Hepatocyte (in vitro differentiated cells): ENCODE data around the gene CDCA7. TPM values are rescaled to one million over a fixed set of nuclear protein-coding genes. Genes with fewer than 3 reads are reported as not detected.
"Not testable (repeated sequence)": the region's sequence is repeated elsewhere in the genome, so short reads cannot be mapped to it uniquely, and the experiment has no call there.

Source experiments
- DNase-seq: peaks from one replicate; pipeline ENCODE4 v3.0.0-alpha.2; 2016; ENCODE audit warnings: low spot score
- H2AFZ ChIP-seq: fragments of 200-600 bp; sonication (generic); 2 replicates; pipeline ENCODE4 v1.6.0; 2016; ENCODE audit warnings: antibody characterized with exemption, mild to moderate bottlenecking
- H3K27ac ChIP-seq: fragments of 200-600 bp; sonication (generic); 2 replicates; pipeline ENCODE4 v1.5.1; 2016; ENCODE audit warnings: mild to moderate bottlenecking
- H3K27me3 ChIP-seq: fragments of 200-600 bp; sonication (generic); 2 replicates; pipeline ENCODE4 v1.6.1; 2016
- H3K36me3 ChIP-seq: fragments of 200-600 bp; sonication (generic); replicated peaks from 2 replicates; pipeline ENCODE4 v1.5.1; 2016; ENCODE audit warnings: low read depth; ENCODE audit not compliant: insufficient read depth
- H3K4me1 ChIP-seq: fragments of 200-600 bp; sonication (generic); 2 replicates; pipeline ENCODE4 v1.5.1; 2016; ENCODE audit warnings: mild to moderate bottlenecking, moderate library complexity; ENCODE audit not compliant: insufficient read depth
- H3K4me2 ChIP-seq: fragments of 200-600 bp; sonication (generic); 2 replicates; pipeline ENCODE4 v1.6.0; 2016
- H3K4me3 ChIP-seq: fragments of 200-600 bp; sonication (generic); 2 replicates; pipeline ENCODE4 v1.5.1; 2016; ENCODE audit warnings: mild to moderate bottlenecking
- H3K79me2 ChIP-seq: fragments of 200-600 bp; sonication (generic); 2 replicates; pipeline ENCODE4 v1.6.0; 2017; ENCODE audit warnings: mild to moderate bottlenecking
- H3K9me2 ChIP-seq: fragments of 200-600 bp; sonication (generic); replicated peaks from 2 replicates; pipeline ENCODE4 v1.6.0; 2017; ENCODE audit warnings: mild to moderate bottlenecking; ENCODE audit not compliant: insufficient read depth
- H3K9me3 ChIP-seq: fragments of 200-600 bp; sonication (generic); 2 replicates; pipeline ENCODE4 v1.5.1; 2016; ENCODE audit warnings: low read depth, mild to moderate bottlenecking
- H4K20me1 ChIP-seq: fragments of 200-600 bp; sonication (generic); 2 replicates; pipeline ENCODE4 v1.6.0; 2016; ENCODE audit warnings: mild to moderate bottlenecking; ENCODE audit not compliant: insufficient read depth, poor library complexity, severe bottlenecking
- EZH2 ChIP-seq: fragments of 200-600 bp; sonication (generic); IDR thresholded peaks from 2 replicates; pipeline ENCODE4 v1.6.1; 2016; ENCODE audit warnings: antibody characterized with exemption, mild to moderate bottlenecking, borderline replicate concordance
- EZH2phosphoT487 ChIP-seq: fragments of 200-600 bp; sonication (generic); IDR thresholded peaks from one replicate; pipeline ENCODE4 v1.6.1; 2018; ENCODE audit warnings: antibody characterized with exemption, mild to moderate bottlenecking, low read depth, moderate library complexity; ENCODE audit not compliant: unreplicated experiment, severe bottlenecking
- WGBS: methylation state at CpG from one replicate; pipeline ENCODE4 v1.1.6; 2016; ENCODE audit warnings: low lambda C conversion rate; ENCODE audit errors: missing lambda C conversion rate; 5-methylcytosine and 5-hydroxymethylcytosine counted together
- polyA plus RNA-seq: library from polyadenylated mRNA; unstranded; fragments of >200 nt; fragmentation: Nextera tagmentation; extraction: Ambion mirVana; gene quantifications from 2 replicates; pipeline ENCODE4 v1.2.1, GENCODE V29; 2016
- total RNA-seq: library from RNA; depleted of rRNA; stranded (reverse); fragments of >200 nt; gene quantifications from 2 replicates; pipeline ENCODE4 v1.2.3, GENCODE V29; 2014
- TF ChIP-seq, protein P1 (sequence below): fragments of 200-600 bp; sonication (generic); IDR thresholded peaks from 2 replicates; pipeline ENCODE4 v1.5.1; 2016; ENCODE audit warnings: antibody characterized with exemption, mild to moderate bottlenecking; ENCODE audit not compliant: poor library complexity

CDCA7 gene
- total and polyA plus RNA-seq, 2 experiments from 2014 or later = 4.9 to 8.7 TPM

DNA sequence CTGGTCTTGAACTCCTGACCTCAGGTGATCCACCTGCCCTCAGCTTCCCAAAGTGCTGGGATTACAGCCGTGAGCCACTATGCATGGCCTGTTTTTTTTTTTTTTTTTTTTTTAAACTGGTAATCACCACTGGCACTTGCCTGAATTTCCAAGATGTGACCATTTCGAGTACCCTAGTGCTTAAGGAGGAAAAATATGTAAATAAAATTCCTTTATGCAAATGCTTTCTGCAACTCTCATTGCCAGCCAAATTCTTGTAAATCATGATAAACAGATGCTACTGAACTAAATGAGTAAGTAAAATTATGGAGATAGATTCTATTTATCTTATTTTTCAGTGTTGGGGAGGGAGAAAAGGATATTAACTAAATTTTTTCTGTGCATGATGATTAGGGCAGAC, 18.6 kb downstream of the CDCA7 start:
- TF ChIP-seq, protein P1, sequence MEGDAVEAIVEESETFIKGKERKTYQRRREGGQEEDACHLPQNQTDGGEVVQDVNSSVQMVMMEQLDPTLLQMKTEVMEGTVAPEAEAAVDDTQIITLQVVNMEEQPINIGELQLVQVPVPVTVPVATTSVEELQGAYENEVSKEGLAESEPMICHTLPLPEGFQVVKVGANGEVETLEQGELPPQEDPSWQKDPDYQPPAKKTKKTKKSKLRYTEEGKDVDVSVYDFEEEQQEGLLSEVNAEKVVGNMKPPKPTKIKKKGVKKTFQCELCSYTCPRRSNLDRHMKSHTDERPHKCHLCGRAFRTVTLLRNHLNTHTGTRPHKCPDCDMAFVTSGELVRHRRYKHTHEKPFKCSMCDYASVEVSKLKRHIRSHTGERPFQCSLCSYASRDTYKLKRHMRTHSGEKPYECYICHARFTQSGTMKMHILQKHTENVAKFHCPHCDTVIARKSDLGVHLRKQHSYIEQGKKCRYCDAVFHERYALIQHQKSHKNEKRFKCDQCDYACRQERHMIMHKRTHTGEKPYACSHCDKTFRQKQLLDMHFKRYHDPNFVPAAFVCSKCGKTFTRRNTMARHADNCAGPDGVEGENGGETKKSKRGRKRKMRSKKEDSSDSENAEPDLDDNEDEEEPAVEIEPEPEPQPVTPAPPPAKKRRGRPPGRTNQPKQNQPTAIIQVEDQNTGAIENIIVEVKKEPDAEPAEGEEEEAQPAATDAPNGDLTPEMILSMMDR = no peak
- TF ChIP-seq EZH2 (no peak), EZH2phosphoT487 (no peak)
- Histone ChIP-seq H3K4me2 (no peak overlapping the region), H3K79me2 (no peaks in the 10 kb centered on the region), H3K9me3 (no peaks in the 10 kb centered on the region), H3K27ac (no peak overlapping the region), H4K20me1 (no peaks in the 10 kb centered on the region), H3K4me3 (no peak overlapping the region), H3K4me1 (no peaks in the 10 kb centered on the region), H3K9me2 (no peaks in the 10 kb centered on the region), H2AFZ (no peak overlapping the region), H3K27me3 (no peaks in the 10 kb centered on the region), H3K36me3 (no peaks in the 10 kb centered on the region)
- 100% methylated on average over 2 of the region's 2 CpGs for WGBS
- DNase-seq = no peak

GRCh38 chr2:173374634-173375033, 20.0 kb downstream of the CDCA7 start:
- WGBS = 96% methylated on average over 3 of the region's 3 CpGs
- H3K79me2 ChIP-seq = no peaks in the 10 kb centered on the region
- TF ChIP-seq EZH2phosphoT487 (no peak), EZH2 (no peak)
- TF ChIP-seq, protein P1 = no peak

DNA sequence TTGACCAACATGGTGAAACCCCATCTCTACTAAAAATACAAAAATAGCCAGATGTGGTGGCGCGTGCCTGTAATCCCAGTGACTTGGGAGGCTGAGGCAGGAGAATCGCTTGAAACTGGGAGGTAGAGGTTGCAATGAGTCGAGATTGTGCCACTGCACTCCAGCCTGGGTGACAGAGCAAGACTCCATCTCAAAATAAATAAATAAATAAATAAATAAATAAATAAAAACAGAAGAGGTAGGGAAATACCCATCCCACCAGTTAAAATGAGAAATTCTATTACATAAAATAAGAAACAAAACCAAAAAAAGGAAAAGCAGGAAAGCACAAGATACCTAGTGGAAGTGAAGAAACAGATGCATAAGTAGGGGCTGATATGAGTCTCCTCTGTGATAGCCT, 30.9 kb downstream of the CDCA7 start:
- 97% methylated on average over 4 of the region's 4 CpGs for WGBS
- H2AFZ ChIP-seq, H3K79me2 ChIP-seq, H3K4me3 ChIP-seq, H4K20me1 ChIP-seq, H3K36me3 ChIP-seq, H3K9me3 ChIP-seq, H3K9me2 ChIP-seq, H3K27ac ChIP-seq, H3K4me1 ChIP-seq, H3K27me3 ChIP-seq, DNase-seq, H3K4me2 ChIP-seq: not testable (repeated sequence)

More at GRCh38 chr2:173374634-173375033, 20.0 kb downstream of the CDCA7 start:
- Histone ChIP-seq H3K4me3 (no peak overlapping the region), H3K9me3 (no peaks in the 10 kb centered on the region), H3K27me3 (no peaks in the 10 kb centered on the region), H3K27ac (no peak overlapping the region), H2AFZ (no peak overlapping the region), H4K20me1 (no peaks in the 10 kb centered on the region), H3K4me1 (no peaks in the 10 kb centered on the region), H3K9me2 (no peaks in the 10 kb centered on the region), H3K36me3 (no peaks in the 10 kb centered on the region), H3K4me2 (no peak overlapping the region)
- no peak for DNase-seq

DNA sequence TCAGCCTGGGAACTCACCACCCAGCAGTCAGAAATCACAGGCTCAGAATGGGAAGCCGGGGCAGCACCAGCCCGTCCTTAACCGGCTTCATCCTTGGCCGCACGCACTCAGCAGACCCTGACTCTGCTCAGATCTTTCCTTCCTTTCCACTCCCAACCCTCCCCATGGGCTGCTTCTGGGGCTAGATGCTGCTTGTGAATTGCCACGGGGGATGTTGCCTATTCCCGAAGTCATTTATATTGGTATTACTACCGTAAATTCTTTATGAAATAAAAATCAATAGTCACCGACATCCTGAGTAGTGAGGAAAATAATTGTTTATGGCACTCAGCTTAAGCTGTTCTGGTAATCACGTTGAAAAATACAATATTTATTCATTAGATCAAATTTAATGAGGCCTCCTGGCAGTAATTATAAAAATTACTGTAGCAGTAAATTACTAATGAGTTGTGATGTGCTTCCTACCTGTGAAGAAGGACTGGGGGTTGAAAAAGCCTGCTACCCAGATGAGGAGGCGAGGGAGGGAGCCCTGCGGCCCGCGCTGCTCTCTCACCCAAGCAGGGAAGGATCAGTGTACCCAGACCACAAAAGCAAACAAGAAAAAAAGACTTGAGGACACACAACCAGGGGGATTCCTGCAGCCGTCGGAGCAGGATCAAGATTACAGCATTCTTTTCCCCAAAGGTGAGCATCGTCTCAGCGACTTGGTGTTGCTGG, 31.5 kb downstream of the CDCA7 start:
- H3K27me3 ChIP-seq = no peaks in the 10 kb centered on the region
- no peaks in the 10 kb centered on the region for H3K9me3 ChIP-seq
- no peaks in the 10 kb centered on the region for H3K9me2 ChIP-seq
- H4K20me1 ChIP-seq = no peaks in the 10 kb centered on the region
- H2AFZ ChIP-seq = no peak overlapping the region
- TF ChIP-seq EZH2phosphoT487 (no peak), EZH2 (no peak)
- TF ChIP-seq, protein P1 = no peak
- H3K4me1 ChIP-seq = peaks cover 3% of the 10 kb centered on the region
- DNase-seq = no peak
- H3K4me3 ChIP-seq = no peak overlapping the region
- H3K27ac ChIP-seq = no peak overlapping the region
- H3K36me3 ChIP-seq = no peaks in the 10 kb centered on the region
- WGBS = 66% methylated on average over 18 of the region's 18 CpGs
- H3K79me2 ChIP-seq = no peaks in the 10 kb centered on the region
- no peak overlapping the region for H3K4me2 ChIP-seq
